GM19455 (cell line): ENCODE measurements around the gene ZBTB7A.
"Not testable (repeated sequence)": the region's sequence is repeated elsewhere in the genome, so short reads cannot be mapped to it uniquely, and the experiment has no call there.

ENCODE experiments used
- ATAC-seq: cut with Tn5 transposase; IDR thresholded peaks from one replicate; pipeline ENCODE4 v1.9.1; 2021; ENCODE audit not compliant: unreplicated experiment

The ZBTB7A gene

GRCh38 chr19:4018775-4019504, 47.8 kb downstream of the ZBTB7A start:
- ATAC-seq = no peak

- ATAC-seq = no peak
Observed at GRCh38 chr19:4018140-4018613, 48.5 kb downstream of the ZBTB7A start.

GRCh38 chr19:4016903-4017638, 49.6 kb downstream of the ZBTB7A start:
- ATAC-seq = no peak

- ATAC-seq = no peak
Observed at GRCh38 chr19:4016486-4016885, 50.2 kb downstream of the ZBTB7A start.

GRCh38 chr19:4015705-4016402, 50.8 kb downstream of the ZBTB7A start:
- no peak for ATAC-seq

GRCh38 chr19:4014541-4015491, 51.9 kb downstream of the ZBTB7A start:
- no peak for ATAC-seq

- ATAC-seq = no peak
Observed at GRCh38 chr19:4013886-4014540, 52.7 kb downstream of the ZBTB7A start.

GRCh38 chr19:4012975-4013634, 53.6 kb downstream of the ZBTB7A start:
- no peak for ATAC-seq

- ATAC-seq = no peak
Observed at GRCh38 chr19:4012092-4012974, 54.4 kb downstream of the ZBTB7A start.

GRCh38 chr19:4011430-4011829, 55.3 kb downstream of the ZBTB7A start:
- not testable (repeated sequence) for ATAC-seq

GRCh38 chr19:4010808-4011110, 55.9 kb downstream of the ZBTB7A start:
- ATAC-seq = no peak

GRCh38 chr19:4009990-4010807, 56.5 kb downstream of the ZBTB7A start:
- ATAC-seq = no peak

- no peak for ATAC-seq
Observed at GRCh38 chr19:4007836-4008539, 58.7 kb downstream of the ZBTB7A start.

GRCh38 chr19:4007021-4007835, 59.5 kb downstream of the ZBTB7A start, which contains the start of gene PIAS4:
TSS of gene PIAS4 (plus strand) at chr19:4007736. CDS start at chr19:4007761, 25 bp downstream.
- peak; percentile 78 for ATAC-seq

- ATAC-seq = not testable (repeated sequence)
Observed at GRCh38 chr19:4005436-4005835, 61.3 kb downstream of the ZBTB7A start.

GRCh38 chr19:4000798-4001197, 65.9 kb downstream of the ZBTB7A start:
- not testable (repeated sequence) for ATAC-seq
